ENCODE results near the gene COX19. TPM values are rescaled to one million over a fixed set of nuclear protein-coding genes. Genes with fewer than 3 reads are reported as not detected.

The COX19 gene
- total RNA-seq, 1 donor from 2014 or later = 10.8 TPM

DNA sequence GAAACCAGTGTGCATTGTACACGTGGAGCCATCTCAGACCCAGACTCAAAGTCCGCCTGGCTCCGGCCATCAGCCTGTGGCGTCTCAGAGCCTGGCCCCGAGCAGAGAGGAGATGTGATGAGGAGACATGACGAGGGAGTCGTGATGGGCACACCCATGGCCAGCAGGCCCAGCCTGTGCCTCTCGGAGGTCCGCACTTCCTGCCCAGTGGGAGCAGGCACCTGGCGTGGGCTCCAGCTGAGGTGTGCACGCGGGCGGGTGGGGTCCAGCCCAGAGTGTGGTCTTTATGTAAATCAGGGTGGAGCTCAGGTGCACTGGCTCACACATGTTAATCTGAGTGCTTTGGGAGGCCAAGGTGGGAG is 43.0 kb upstream of the COX19 start:
- TF ChIP-seq POLR2AphosphoS5 (IDR thresholded peaks at IDR 0.05; ENCODE audit: insufficient read depth in 1 of 2, low read depth in 1 of 2) (no peak), POLR2A (IDR thresholded peaks at IDR 0.05) (no peak)
- TF ChIP-seq, protein P1, sequence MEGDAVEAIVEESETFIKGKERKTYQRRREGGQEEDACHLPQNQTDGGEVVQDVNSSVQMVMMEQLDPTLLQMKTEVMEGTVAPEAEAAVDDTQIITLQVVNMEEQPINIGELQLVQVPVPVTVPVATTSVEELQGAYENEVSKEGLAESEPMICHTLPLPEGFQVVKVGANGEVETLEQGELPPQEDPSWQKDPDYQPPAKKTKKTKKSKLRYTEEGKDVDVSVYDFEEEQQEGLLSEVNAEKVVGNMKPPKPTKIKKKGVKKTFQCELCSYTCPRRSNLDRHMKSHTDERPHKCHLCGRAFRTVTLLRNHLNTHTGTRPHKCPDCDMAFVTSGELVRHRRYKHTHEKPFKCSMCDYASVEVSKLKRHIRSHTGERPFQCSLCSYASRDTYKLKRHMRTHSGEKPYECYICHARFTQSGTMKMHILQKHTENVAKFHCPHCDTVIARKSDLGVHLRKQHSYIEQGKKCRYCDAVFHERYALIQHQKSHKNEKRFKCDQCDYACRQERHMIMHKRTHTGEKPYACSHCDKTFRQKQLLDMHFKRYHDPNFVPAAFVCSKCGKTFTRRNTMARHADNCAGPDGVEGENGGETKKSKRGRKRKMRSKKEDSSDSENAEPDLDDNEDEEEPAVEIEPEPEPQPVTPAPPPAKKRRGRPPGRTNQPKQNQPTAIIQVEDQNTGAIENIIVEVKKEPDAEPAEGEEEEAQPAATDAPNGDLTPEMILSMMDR (IDR thresholded peaks at IDR 0.05) = no peak
- no peaks in the 10 kb centered on the region for H3K36me3 ChIP-seq
- intact Hi-C loops (cut with DNase I) = no loop called here

DNA sequence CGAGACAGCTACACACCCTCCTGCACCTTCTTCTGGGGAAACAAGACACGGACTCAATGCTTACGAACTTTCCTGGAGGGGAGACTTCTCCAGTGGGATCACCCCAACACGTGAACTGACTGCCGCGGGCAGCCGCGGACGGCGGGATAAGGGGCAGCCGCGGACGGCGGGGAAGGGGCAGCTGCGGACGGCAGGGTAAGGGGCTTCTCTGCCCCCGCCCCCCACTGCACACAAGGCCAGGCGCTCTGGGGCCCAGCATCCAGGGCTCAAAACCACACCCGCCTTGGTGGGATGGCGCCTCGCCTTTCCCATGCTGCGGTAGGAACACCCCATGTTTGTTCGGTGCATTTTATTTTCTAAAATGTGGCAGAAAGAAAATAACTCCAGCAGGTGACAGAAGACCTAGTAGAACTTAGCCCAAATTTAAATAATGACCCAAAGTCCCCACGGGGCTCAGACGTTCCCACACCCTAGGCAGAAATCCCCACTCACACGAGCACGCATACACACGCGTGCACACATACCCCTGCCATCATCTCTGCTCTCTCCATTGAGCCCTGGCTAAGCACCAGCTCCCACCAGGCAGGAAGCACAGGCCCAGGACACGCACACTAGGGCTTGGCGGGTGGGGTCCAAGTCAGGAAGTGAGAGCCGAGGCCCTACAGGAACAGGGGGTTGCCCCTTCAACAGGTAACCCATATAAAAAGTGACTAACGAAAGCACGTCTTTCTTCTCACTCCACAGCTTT is 42.4 kb upstream of the COX19 start:
- no peaks in the 10 kb centered on the region for H3K9me3 ChIP-seq
- H3K36me3 ChIP-seq = no peaks in the 10 kb centered on the region
- TF ChIP-seq, protein P1 (IDR thresholded peaks at IDR 0.05) = no peak
- TF ChIP-seq POLR2AphosphoS5 (IDR thresholded peaks at IDR 0.05; ENCODE audit: insufficient read depth in 1 of 2, low read depth in 1 of 2) (no peak), POLR2A (IDR thresholded peaks at IDR 0.05) (no peak)
- H3K27ac ChIP-seq = no peak overlapping the region
- DNase-seq (ENCODE audit: extremely low spot score in 2 of 2) = no peak
- no peaks in the 10 kb centered on the region for H3K4me1 ChIP-seq
- no peak overlapping the region for H3K4me3 ChIP-seq
- intact Hi-C loops (cut with DNase I) = no loop called here
- H3K27me3 ChIP-seq = no peaks in the 10 kb centered on the region

More for the DNA sequence above, 43.0 kb upstream of the COX19 start:
- no peaks in the 10 kb centered on the region for H3K27me3 ChIP-seq
- no peak overlapping the region for H3K4me3 ChIP-seq
- H3K9me3 ChIP-seq = no peaks in the 10 kb centered on the region
- no peaks in the 10 kb centered on the region for H3K4me1 ChIP-seq
- no peak for DNase-seq (ENCODE audit: extremely low spot score in 2 of 2)
- H3K27ac ChIP-seq = no peak overlapping the region

DNA sequence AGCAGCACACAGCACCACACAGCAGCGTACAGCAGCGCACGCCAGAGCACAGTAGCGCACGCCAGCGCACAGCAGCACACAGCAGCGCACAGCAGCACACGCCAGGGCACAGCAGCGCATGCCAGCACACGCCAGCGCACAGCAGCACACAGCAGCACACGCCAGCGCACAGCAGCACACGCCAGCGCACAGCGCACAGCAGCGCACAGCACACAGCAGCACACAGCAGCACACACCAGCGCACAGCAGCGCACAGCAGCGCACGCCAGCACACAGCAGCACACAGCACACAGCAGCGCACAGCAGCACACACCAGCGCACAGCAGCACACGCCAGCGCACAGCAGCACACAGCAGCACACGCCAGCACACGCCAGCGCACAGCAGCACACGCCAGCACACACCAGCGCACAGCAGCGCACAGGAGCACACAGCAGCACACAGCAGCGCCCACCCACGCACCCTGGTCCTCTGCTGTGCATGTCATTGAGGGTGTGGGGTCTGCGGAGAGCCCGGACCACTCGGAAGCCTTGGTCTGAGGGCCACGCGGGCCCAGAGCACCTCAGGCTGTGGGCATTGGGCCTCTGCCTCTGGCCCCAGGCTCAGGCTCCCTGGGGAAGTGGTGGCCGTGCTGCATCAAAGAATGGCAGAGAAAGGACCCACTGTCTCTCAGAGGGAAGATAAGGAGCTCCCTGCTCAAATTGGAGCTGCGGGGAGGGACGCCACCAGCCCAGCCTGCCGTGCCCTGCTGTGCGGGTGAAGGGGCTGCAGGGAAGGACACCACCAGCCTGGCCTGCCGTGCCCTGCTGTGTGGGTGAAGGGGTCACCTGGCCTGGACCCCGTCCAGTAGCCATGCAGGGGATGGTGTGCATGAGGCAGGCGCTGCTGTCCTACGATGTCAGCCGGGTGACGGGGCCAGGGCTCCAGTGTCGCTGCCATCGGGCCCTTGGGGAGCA is 41.5 kb upstream of the COX19 start:
- peaks cover 2% of the 10 kb centered on the region for H3K4me1 ChIP-seq
- intact Hi-C loops (cut with DNase I) = no loop called here
- H3K4me3 ChIP-seq = no peak overlapping the region
- no peaks in the 10 kb centered on the region for H3K36me3 ChIP-seq
- no peak for TF ChIP-seq POLR2A (IDR thresholded peaks at IDR 0.05)
- no peak for TF ChIP-seq POLR2AphosphoS5 (IDR thresholded peaks at IDR 0.05; ENCODE audit: insufficient read depth in 1 of 2, low read depth in 1 of 2)
- TF ChIP-seq, protein P1 (IDR thresholded peaks at IDR 0.05) = no peak
- H3K27me3 ChIP-seq = no peaks in the 10 kb centered on the region
- no peak for DNase-seq (ENCODE audit: extremely low spot score in 2 of 2)
- no peaks in the 10 kb centered on the region for H3K9me3 ChIP-seq
- H3K27ac ChIP-seq = no peak overlapping the region

DNA sequence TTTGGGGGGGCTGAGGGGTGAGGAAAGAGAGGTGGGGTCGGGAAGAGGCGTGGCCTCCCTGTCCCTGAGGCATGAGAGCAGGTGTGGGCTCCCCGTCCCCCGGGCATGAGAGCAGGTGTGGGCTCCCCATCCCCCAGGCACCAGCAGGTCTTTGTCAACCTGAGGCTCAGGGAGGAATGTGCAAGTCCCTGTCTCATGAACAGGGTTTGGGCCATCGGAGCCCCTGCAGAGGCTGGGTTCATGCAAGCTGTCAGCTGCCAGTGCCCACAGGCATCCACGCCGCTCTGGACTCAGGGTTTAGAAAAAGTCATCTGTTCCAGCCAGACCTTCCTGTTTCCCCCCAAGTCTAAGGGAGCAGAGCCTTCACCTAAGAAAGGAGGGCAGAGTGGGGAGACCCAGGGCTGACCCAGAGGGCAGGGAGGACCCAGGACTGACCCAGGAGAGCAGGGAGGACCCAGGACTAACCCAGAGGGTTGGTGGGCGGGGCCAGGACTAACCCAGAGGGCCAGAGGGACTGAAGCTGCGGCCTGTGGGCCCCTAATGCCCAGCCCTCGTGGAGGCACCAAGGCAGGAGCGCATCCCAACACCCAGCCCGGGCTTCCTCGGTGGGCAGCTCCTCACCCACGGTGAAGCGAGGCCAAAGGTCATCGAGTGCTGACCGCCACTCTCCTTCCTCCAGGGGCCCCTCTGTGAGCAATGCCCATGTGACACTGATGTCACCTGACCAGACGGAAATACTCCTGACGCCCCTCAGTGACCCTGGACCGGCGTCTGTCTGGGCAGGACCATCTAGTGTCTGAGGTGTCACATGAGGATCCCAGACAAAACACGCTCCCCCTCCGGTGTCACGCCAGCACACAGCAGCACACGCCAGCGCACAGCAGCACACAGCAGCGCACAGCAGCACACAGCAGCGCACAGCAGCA is 40.1 kb upstream of the COX19 start:
- intact Hi-C loops (cut with DNase I) = no loop called here
- Histone ChIP-seq H3K4me3 (no peak overlapping the region), H3K27ac (no peak overlapping the region), H3K36me3 (no peaks in the 10 kb centered on the region), H3K4me1 (peaks cover 6% of the 10 kb centered on the region), H3K27me3 (no peaks in the 10 kb centered on the region), H3K9me3 (no peaks in the 10 kb centered on the region)
- TF ChIP-seq, protein P1 (IDR thresholded peaks at IDR 0.05) = no peak
- TF ChIP-seq POLR2A (IDR thresholded peaks at IDR 0.05) = no peak
- TF ChIP-seq POLR2AphosphoS5 (IDR thresholded peaks at IDR 0.05; ENCODE audit: insufficient read depth in 1 of 2, low read depth in 1 of 2) = no peak
- no peak for DNase-seq (ENCODE audit: extremely low spot score in 2 of 2)
